Forelimb muscle (tissue), 1 donor: ENCODE results near the gene LTN1. TPM values are rescaled to one million over a fixed set of nuclear protein-coding genes. Genes with fewer than 3 reads are reported as not detected.

Experiments
- DNase-seq: peaks from one replicate; pipeline ENCODE4 v3.0.0-alpha.2; 2013; ENCODE audit warnings: low read depth
- polyA plus RNA-seq: library from polyadenylated mRNA; unstranded; fragments of 120-200 nt; gene quantifications from one replicate; pipeline ENCODE4 v1.2.1, GENCODE V29; 2013; ENCODE audit not compliant: insufficient read length

The LTN1 gene
- polyA plus RNA-seq, 1 donor, result 22.5 TPM

DNA sequence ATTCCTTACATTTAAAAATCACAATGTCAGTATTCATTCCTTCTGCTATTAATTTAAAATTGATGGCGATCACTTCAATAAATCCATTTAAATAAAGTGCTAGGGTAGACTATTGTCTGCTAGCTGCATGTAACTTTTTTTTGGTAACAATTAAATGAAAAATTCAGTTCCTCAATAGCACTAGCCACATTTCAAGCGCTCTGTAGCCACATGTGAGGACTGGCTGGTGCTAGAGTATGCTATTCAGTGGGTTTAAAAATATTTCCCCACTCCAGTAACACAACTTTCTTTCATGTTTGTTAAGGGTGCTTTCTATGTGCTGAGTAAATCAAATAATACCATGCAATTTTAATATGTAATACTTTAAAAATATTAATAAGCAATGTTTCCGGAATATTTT, 108.2 kb downstream of the LTN1 start:
- no peak for DNase-seq

DNA sequence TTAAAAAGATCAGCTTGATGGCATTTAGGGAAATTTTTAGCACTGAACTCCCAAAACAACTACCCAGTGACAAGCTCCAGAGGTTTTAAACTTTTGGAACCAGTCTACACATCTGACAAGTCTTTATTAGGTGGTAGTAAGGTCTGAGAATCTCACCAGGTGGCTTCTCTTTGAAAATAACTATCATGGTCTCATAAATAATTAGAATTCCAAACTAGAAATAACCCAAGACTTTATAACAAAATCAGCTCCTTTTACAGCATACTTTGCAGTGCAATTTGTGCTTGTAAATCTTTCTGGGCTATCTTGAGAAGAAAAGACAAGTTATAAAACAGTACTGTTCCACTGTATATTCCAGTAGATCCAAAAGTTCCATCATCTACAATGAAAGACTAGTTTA, 108.7 kb downstream of the LTN1 start:
- no peak for DNase-seq

DNA sequence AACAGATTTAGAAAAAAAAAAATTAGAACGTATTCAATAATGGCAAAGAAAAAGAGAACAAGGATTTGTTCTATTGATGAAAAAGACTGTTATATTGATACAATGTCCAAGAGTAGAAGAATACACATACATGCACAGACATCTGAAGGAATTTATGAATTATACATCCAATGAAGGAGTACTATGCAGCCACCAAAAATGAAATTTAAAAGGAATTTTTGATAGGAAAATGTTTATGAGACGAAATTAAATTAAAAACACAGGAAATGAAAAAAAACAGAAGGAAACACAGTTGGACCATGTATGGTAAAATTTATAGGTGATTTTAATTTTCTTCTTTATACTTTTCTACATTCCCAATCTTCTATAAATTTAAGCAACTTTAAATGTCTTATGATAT, 110.3 kb downstream of the LTN1 start:
- no peak for DNase-seq

Other genes starting within 250 kb of the LTN1 start
- 22.6 TPM for gene RWDD2B, start 26.5 kb upstream of the LTN1 start, polyA plus RNA-seq
- gene USP16, start 31.8 kb upstream of the LTN1 start, polyA plus RNA-seq, result 43.0 TPM
- 173 TPM for gene CCT8, start 80.8 kb upstream of the LTN1 start, polyA plus RNA-seq
- gene MAP3K7CL, start 137.8 kb upstream of the LTN1 start, polyA plus RNA-seq, result 69.1 TPM